ENCODE data around the gene HAPLN1.

DNA sequence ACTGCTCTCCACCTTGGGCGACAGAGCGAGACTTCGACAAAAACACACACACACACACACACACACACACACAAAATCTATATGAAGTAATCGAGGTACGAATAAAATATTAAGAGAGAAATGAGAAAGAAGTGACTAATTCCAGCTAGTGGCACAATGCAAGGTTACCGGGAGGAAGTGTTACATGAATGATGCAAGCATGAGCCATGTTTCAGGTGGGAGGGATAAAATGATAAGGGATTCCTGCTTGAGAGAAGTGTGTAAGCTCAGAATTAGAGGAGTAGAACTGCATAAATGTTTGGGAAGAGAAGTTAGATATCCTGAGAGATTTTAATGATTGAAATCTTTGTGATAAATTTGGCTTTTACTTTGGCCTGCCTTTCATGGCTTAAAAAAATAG is 18.8 kb downstream of the HAPLN1 start:
- TF ChIP-seq EZH2 (IDR thresholded peaks at IDR 0.05; ENCODE audit: borderline replicate concordance) = no peak
- no peak for TF ChIP-seq EZH2phosphoT487 (IDR thresholded peaks at IDR 0.05; ENCODE audit: low read depth, severe bottlenecking, unreplicated experiment)
- TF ChIP-seq, protein P1, sequence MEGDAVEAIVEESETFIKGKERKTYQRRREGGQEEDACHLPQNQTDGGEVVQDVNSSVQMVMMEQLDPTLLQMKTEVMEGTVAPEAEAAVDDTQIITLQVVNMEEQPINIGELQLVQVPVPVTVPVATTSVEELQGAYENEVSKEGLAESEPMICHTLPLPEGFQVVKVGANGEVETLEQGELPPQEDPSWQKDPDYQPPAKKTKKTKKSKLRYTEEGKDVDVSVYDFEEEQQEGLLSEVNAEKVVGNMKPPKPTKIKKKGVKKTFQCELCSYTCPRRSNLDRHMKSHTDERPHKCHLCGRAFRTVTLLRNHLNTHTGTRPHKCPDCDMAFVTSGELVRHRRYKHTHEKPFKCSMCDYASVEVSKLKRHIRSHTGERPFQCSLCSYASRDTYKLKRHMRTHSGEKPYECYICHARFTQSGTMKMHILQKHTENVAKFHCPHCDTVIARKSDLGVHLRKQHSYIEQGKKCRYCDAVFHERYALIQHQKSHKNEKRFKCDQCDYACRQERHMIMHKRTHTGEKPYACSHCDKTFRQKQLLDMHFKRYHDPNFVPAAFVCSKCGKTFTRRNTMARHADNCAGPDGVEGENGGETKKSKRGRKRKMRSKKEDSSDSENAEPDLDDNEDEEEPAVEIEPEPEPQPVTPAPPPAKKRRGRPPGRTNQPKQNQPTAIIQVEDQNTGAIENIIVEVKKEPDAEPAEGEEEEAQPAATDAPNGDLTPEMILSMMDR (IDR thresholded peaks at IDR 0.05; ENCODE audit: poor library complexity) = no peak
